Body of pancreas (tissue), 4 donors: ENCODE results near the gene DAB2IP. TPM values are rescaled to one million over a fixed set of nuclear protein-coding genes. Genes with fewer than 3 reads are reported as not detected.

Experiments
- ATAC-seq: fragments of 150-250 bp; one replicate; pipeline ENCODE4 v1.9.1; 2016
- DNase-seq, 4 donors: peaks; one replicate each; pipeline ENCODE4 v3.0.0-alpha.2; 2019
- H3K27ac ChIP-seq, 4 donors: fragments of 200-600 bp; sonication (generic); 1 replicate in 3 of 4; 2 replicates in 1 of 4; pipeline versions ENCODE4 v1.5.1 to v1.6.1; 2016 to 2019; ENCODE audit warnings: mild to moderate bottlenecking in 1 of 4, mixed read lengths in 1 of 4, moderate library complexity in 1 of 4
- H3K27me3 ChIP-seq, 2 donors: fragments of 200-600 bp; sonication (generic); one replicate each; pipeline ENCODE4 v1.6.0; 2016; ENCODE audit warnings: mild to moderate bottlenecking in 1 of 2
- H3K36me3 ChIP-seq, 2 donors: fragments of 200-600 bp; sonication (generic); replicated peaks in 1 of 2; 2 replicates each; pipeline ENCODE4 v1.5.1; 2016; ENCODE audit warnings: low read depth in 2 of 2; ENCODE audit not compliant: insufficient read depth in 1 of 2
- H3K4me1 ChIP-seq: fragments of 200-600 bp; sonication (generic); one replicate; pipeline ENCODE4 v1.6.0; 2016
- H3K4me3 ChIP-seq, 2 donors: fragments of 200-600 bp; sonication (generic); 1 replicate in 1 of 2; 2 replicates in 1 of 2; pipeline ENCODE4 v1.5.1; 2016 to 2019
- H3K9me3 ChIP-seq, 3 donors: fragments of 200-600 bp; sonication (generic); 1 replicate in 2 of 3; 2 replicates in 1 of 3; pipeline ENCODE4 v1.5.1; 2016
- CTCF ChIP-seq, 7 experiments: fragments of 450-650 bp in 4 of 7; fragments of 200-600 bp in 3 of 7; sonication (generic) in 3 of 7; IDR thresholded peaks; one replicate each; pipeline ENCODE4 v1.5.1; 2016 to 2019; ENCODE audit warnings: antibody characterized with exemption in 7 of 7
- POLR2A ChIP-seq, 3 donors: fragments of 450-650 bp; IDR thresholded peaks; one replicate each; pipeline ENCODE4 v1.6.1; 2016; ENCODE audit warnings: antibody characterized with exemption in 3 of 3, mild to moderate bottlenecking in 2 of 3
- WGBS, 2 donors: methylation state at CpG; one replicate each; pipeline ENCODE4 v1.1.5; 2017; 5-methylcytosine and 5-hydroxymethylcytosine counted together
- intact Hi-C: fragments of 100-400 bp; cut with DNase I; formaldehyde crosslinking; loops from one replicate; pipeline ENCODE4 v1.15.1; 2023
- total RNA-seq, 2 donors: library from RNA; depleted of rRNA; stranded (reverse); fragments of >200 nt; gene quantifications; one replicate each; pipeline ENCODE4 v1.1.0, GENCODE V29; 2016

Gene DAB2IP
- total RNA-seq, 2 donors from 2014 or later: 25.2 to 34.9 TPM

DNA sequence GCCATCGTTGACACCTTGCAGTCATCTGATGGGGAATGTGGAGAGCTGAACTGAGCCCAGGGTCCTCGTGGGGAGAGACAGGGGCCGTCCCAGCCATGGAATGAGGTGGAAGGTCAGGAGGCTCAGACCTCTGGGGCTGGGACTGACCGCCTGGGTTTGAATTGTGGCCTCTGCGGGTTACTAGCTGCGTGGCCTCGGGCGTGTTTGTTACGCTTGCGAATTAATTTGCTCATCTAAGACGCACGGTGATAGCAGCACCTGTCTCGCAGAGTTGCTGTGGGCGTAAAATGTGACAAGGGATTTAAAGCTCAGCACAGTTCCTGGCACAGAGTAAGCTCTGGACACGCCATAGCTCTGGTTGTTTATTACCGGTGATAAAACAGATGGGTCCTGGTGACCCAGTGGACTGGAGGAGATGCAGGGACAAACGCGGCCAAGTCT is 19.4 kb upstream of the DAB2IP start:
- no peaks in the 10 kb centered on the region for H3K36me3 ChIP-seq
- 81 to 83% methylated on average over 18 of the region's 18 CpGs for WGBS, 2 donors
- no peak for ATAC-seq
- TF ChIP-seq POLR2A (IDR thresholded peaks at IDR 0.05) (no peak), CTCF (IDR thresholded peaks at IDR 0.05) (no peak)
- H3K27ac ChIP-seq: peak overlapping the region in 2 of 4 donors; percentile 46 to 62
- H3K4me3 ChIP-seq: no peak overlapping the region
- intact Hi-C loops: no loop called here
- no peaks in the 10 kb centered on the region for H3K27me3 ChIP-seq
- no peak for DNase-seq
- peaks cover 47% of the 10 kb centered on the region for H3K4me1 ChIP-seq
- H3K9me3 ChIP-seq: no peaks in the 10 kb centered on the region

GRCh38 chr9:121633119-121633714 is 18.2 kb upstream of the DAB2IP start:
- Histone ChIP-seq H3K4me3 (no peak overlapping the region), H3K4me1 (peaks cover 59% of the 10 kb centered on the region), H3K36me3 (no peaks in the 10 kb centered on the region), H3K27me3 (no peaks in the 10 kb centered on the region), H3K9me3 (no peaks in the 10 kb centered on the region), H3K27ac (peak overlapping the region in 3 of 4 donors; percentile 46 to 62 (median 59))
- WGBS, 2 donors: 50 to 53% methylated on average over 9 of the region's 9 CpGs
- intact Hi-C loops: no loop called here
- ATAC-seq (peak; percentile 63), DNase-seq (peak in 3 of 4 donors; percentile 48 to 49 (median 48))
- TF ChIP-seq POLR2A (IDR thresholded peaks at IDR 0.05): no peak
- TF ChIP-seq CTCF (IDR thresholded peaks at IDR 0.05): no peak

- ATAC-seq (no peak), DNase-seq (no peak)
- intact Hi-C loops: no loop called here
- 68 to 86% methylated on average over 1 of the region's 1 CpG for WGBS, 2 donors
- Histone ChIP-seq H3K4me3 (no peak overlapping the region), H3K27ac (peak overlapping the region in 3 of 4 donors; percentile 46 to 59 (median 58)), H3K27me3 (no peaks in the 10 kb centered on the region), H3K36me3 (no peaks in the 10 kb centered on the region), H3K4me1 (peaks cover 62% of the 10 kb centered on the region), H3K9me3 (no peaks in the 10 kb centered on the region)
- TF ChIP-seq POLR2A (IDR thresholded peaks at IDR 0.05) (no peak), CTCF (IDR thresholded peaks at IDR 0.05) (no peak)
Observed at GRCh38 chr9:121633736-121634135, 17.7 kb upstream of the DAB2IP start.

- H3K27ac ChIP-seq: peak overlapping the region in 3 of 4 donors; percentile 46 to 59 (median 58)
- 63 to 68% methylated on average over 17 to 20 of the region's 20 CpGs for WGBS, 2 donors
- H3K4me1 ChIP-seq: peaks cover 62% of the 10 kb centered on the region
- H3K27me3 ChIP-seq: no peaks in the 10 kb centered on the region
- ATAC-seq (peak; percentile 53), DNase-seq (peak in 1 of 4 donors; percentile 42)
- H3K4me3 ChIP-seq: no peak overlapping the region
- no peaks in the 10 kb centered on the region for H3K36me3 ChIP-seq
- peak in 6 of 7 experiments; percentile 10 to 58 (median 49) for TF ChIP-seq CTCF (IDR thresholded peaks at IDR 0.05)
- TF ChIP-seq POLR2A (IDR thresholded peaks at IDR 0.05): no peak
- intact Hi-C loops: no loop called here
- no peaks in the 10 kb centered on the region for H3K9me3 ChIP-seq
Observed at GRCh38 chr9:121634329-121635261, 16.8 kb upstream of the DAB2IP start.
